GM15510 (cell line): ENCODE results near the gene TCEA2.

Experiments
- POLR2A ChIP-seq: IDR thresholded peaks from 3 replicates; pipeline ENCODE4 v1.6.1; 2011; ENCODE audit warnings: borderline replicate concordance; ENCODE audit not compliant: insufficient read length; ENCODE audit errors: extremely low read depth

The TCEA2 gene

GRCh38 chr20:64050261-64051032 is 12.6 kb upstream of the TCEA2 start:
- TF ChIP-seq POLR2A = no peak

- no peak for TF ChIP-seq POLR2A
Measured at GRCh38 chr20:64051033-64051452, 12.0 kb upstream of the TCEA2 start.

- TF ChIP-seq POLR2A = no peak
Measured at GRCh38 chr20:64051561-64052325, 11.3 kb upstream of the TCEA2 start.

- TF ChIP-seq POLR2A = no peak
Measured at GRCh38 chr20:64052326-64052722, 10.7 kb upstream of the TCEA2 start.

- no peak for TF ChIP-seq POLR2A
Measured at GRCh38 chr20:64052987-64053840, 9.8 kb upstream of the TCEA2 start.

GRCh38 chr20:64053841-64054661 is 8.9 kb upstream of the TCEA2 start:
- no peak for TF ChIP-seq POLR2A

GRCh38 chr20:64055396-64055892 is 7.6 kb upstream of the TCEA2 start:
- TF ChIP-seq POLR2A = no peak

- no peak for TF ChIP-seq POLR2A
Measured at GRCh38 chr20:64055893-64056638, 6.9 kb upstream of the TCEA2 start.

GRCh38 chr20:64056639-64056888 is 6.4 kb upstream of the TCEA2 start:
- no peak for TF ChIP-seq POLR2A

- no peak for TF ChIP-seq POLR2A
Measured at GRCh38 chr20:64056889-64057627, 5.9 kb upstream of the TCEA2 start.

GRCh38 chr20:64057628-64058498 is 5.1 kb upstream of the TCEA2 start:
- TF ChIP-seq POLR2A = no peak

- TF ChIP-seq POLR2A = no peak
Measured at GRCh38 chr20:64058536-64058935, 4.5 kb upstream of the TCEA2 start.
